Measurements from ENCODE around the gene RTN4R. TPM values are rescaled to one million over a fixed set of nuclear protein-coding genes. Genes with fewer than 3 reads are reported as not detected.

Gene RTN4R
- total RNA-seq, 4 donors from 2014 or later: 0.64 to 22.8 (median 3.0) TPM; not detected in 1

- Histone ChIP-seq H3K4me1 (no peaks in the 10 kb centered on the region), H3K4me3 (no peak overlapping the region), H3K9me3 (no peaks in the 10 kb centered on the region), H3K27me3 (no peaks in the 10 kb centered on the region), H3K27ac (no peak overlapping the region), H3K36me3 (no peaks in the 10 kb centered on the region)
- TF ChIP-seq EP300 (IDR thresholded peaks at IDR 0.05; ENCODE audit: low read depth): no peak
- no peak for TF ChIP-seq CTCF (IDR thresholded peaks at IDR 0.05)
- TF ChIP-seq POLR2A (IDR thresholded peaks at IDR 0.05): no peak
- no peak for TF ChIP-seq POLR2AphosphoS5 (IDR thresholded peaks at IDR 0.05)
- DNase-seq: no peak
- WGBS, 2 donors (ENCODE audit: low coverage in 1 of 2): 79% methylated on average over 15 of the region's 17 CpGs; no CpG with 5 or more reads in 1 of the 2 donors
- in situ Hi-C loops (cut with MboI; ENCODE audit: low pct_ligation_motif_present in 1 of 4, low pct_unique_long_range_greater_than_20kb in 1 of 4, low sequenced_read_pairs in 3 of 4) (no loop called here), intact Hi-C loops (cut with DNase I; ENCODE audit: low total_unique reads) (no loop called here)
Observed at GRCh38 chr22:20226760-20227350, 41.3 kb downstream of the RTN4R start.

- no peak overlapping the region for H3K4me3 ChIP-seq
- DNase-seq: no peak
- in situ Hi-C loops (cut with MboI; ENCODE audit: low pct_ligation_motif_present in 1 of 4, low pct_unique_long_range_greater_than_20kb in 1 of 4, low sequenced_read_pairs in 3 of 4): no loop called here
- no peaks in the 10 kb centered on the region for H3K27me3 ChIP-seq
- no peaks in the 10 kb centered on the region for H3K36me3 ChIP-seq
- intact Hi-C loops (cut with DNase I; ENCODE audit: low total_unique reads): no loop called here
- no peak overlapping the region for H3K27ac ChIP-seq
- no peaks in the 10 kb centered on the region for H3K4me1 ChIP-seq
- H3K9me3 ChIP-seq: no peaks in the 10 kb centered on the region
- WGBS, 2 donors (ENCODE audit: low coverage in 1 of 2): 87% methylated on average over 11 of the region's 14 CpGs; no CpG with 5 or more reads in 1 of the 2 donors
- TF ChIP-seq EP300 (IDR thresholded peaks at IDR 0.05; ENCODE audit: low read depth) (no peak), POLR2A (IDR thresholded peaks at IDR 0.05) (no peak), POLR2AphosphoS5 (IDR thresholded peaks at IDR 0.05) (no peak), CTCF (IDR thresholded peaks at IDR 0.05) (no peak)
Observed at GRCh38 chr22:20226077-20226716, 41.9 kb downstream of the RTN4R start.

- DNase-seq: no peak
- Histone ChIP-seq H3K36me3 (no peaks in the 10 kb centered on the region), H3K4me3 (no peak overlapping the region), H3K27me3 (no peaks in the 10 kb centered on the region), H3K9me3 (no peaks in the 10 kb centered on the region), H3K4me1 (no peaks in the 10 kb centered on the region), H3K27ac (no peak overlapping the region)
- in situ Hi-C loops (cut with MboI; ENCODE audit: low pct_ligation_motif_present in 1 of 4, low pct_unique_long_range_greater_than_20kb in 1 of 4, low sequenced_read_pairs in 3 of 4) (no loop called here), intact Hi-C loops (cut with DNase I; ENCODE audit: low total_unique reads) (no loop called here)
- WGBS, 2 donors (ENCODE audit: low coverage in 1 of 2): 95% methylated on average over 2 of the region's 2 CpGs; no CpG with 5 or more reads in 1 of the 2 donors
- TF ChIP-seq CTCF (IDR thresholded peaks at IDR 0.05) (no peak), POLR2AphosphoS5 (IDR thresholded peaks at IDR 0.05) (no peak), EP300 (IDR thresholded peaks at IDR 0.05; ENCODE audit: low read depth) (no peak)
Observed at GRCh38 chr22:20225693-20225966, 42.5 kb downstream of the RTN4R start.

- no peaks in the 10 kb centered on the region for H3K9me3 ChIP-seq
- H3K27ac ChIP-seq: no peak overlapping the region
- TF ChIP-seq EP300 (IDR thresholded peaks at IDR 0.05; ENCODE audit: low read depth): no peak
- no peak for TF ChIP-seq CTCF (IDR thresholded peaks at IDR 0.05)
Observed at GRCh38 chr22:20224917-20225692, 43.0 kb downstream of the RTN4R start.

More at GRCh38 chr22:20224917-20225692, 43.0 kb downstream of the RTN4R start:
- intact Hi-C loops (cut with DNase I; ENCODE audit: low total_unique reads) (no loop called here), in situ Hi-C loops (cut with MboI; ENCODE audit: low pct_ligation_motif_present in 1 of 4, low pct_unique_long_range_greater_than_20kb in 1 of 4, low sequenced_read_pairs in 3 of 4) (no loop called here)
- Histone ChIP-seq H3K36me3 (no peaks in the 10 kb centered on the region), H3K4me1 (no peaks in the 10 kb centered on the region), H3K27me3 (no peaks in the 10 kb centered on the region), H3K4me3 (no peak overlapping the region)
- no peak for DNase-seq
- 94% methylated on average over 18 of the region's 18 CpGs; no CpG with 5 or more reads in 1 of the 2 donors for WGBS, 2 donors (ENCODE audit: low coverage in 1 of 2)
